K562 (cell line): ENCODE measurements around the gene ANXA1. TPM values are rescaled to one million over a fixed set of nuclear protein-coding genes. Genes with fewer than 3 reads are reported as not detected.

Source experiments
- ATAC-seq: fragments of 200-7000 bp; cut with Tn5 transposase; 3 replicates; pipeline ENCODE4 v1.9.1; 2020; ENCODE audit warnings: moderate library complexity
- BruUV-seq: library from RNA; stranded (reverse); fragments of 400-500 nt; replicated peaks from 2 replicates; lab custom pipeline; 2021; lab: Mats Ljungman, UMichigan
- CTCF ChIA-PET: fragments of 300-600 bp; formaldehyde crosslinking; extraction: SDS; loops from one replicate; lab custom pipeline; 2021; ENCODE audit warnings: low intra/inter-chr PET ratio; lab: Yijun Ruan, JAX
- POLR2A ChIA-PET: fragments of 300-600, 350-650 bp; sonication (Branson Sonifier 250); formaldehyde crosslinking; extraction: SDS; loops from one replicate; lab custom pipeline; 2021; ENCODE audit warnings: antibody characterized with exemption, inconsistent platforms; lab: Yijun Ruan, JAX
- DNase-seq, 4 experiments: peaks; one replicate each; pipeline versions ENCODE4 v3.0.0 to v3.0.0-alpha.2; 2011 to 2018; ENCODE audit warnings: low spot score in 3 of 4, mixed read lengths in 3 of 4; ENCODE audit errors: extremely low read depth in 1 of 4
- FAIRE-seq: peaks from 2 replicates; lab custom pipeline; 2011; peaks lifted over from hg19 to GRCh38; lab: Jason Lieb, UNC
- H2AFZ ChIP-seq: 2 replicates; pipeline ENCODE4 v1.6.0; 2011; ENCODE audit warnings: low read depth, low read length, control low read depth, inconsistent platforms
- H3K27ac ChIP-seq: fragments of 200-600 bp; 3 replicates; pipeline ENCODE4 v1.8.0; 2011; ENCODE audit warnings: low read depth, mild to moderate bottlenecking, control low read depth, inconsistent platforms, low read length, moderate library complexity, mixed read lengths; ENCODE audit errors: extremely low read depth
- H3K27me3 ChIP-seq, 2 experiments: fragments of 300-600 bp in 1 of 2; 2 replicates in 1 of 2; 3 replicates in 1 of 2; pipeline versions ENCODE4 v1.6.0 to v1.8.0; 2011; ENCODE audit warnings: inconsistent platforms in 2 of 2, low read length in 2 of 2, mild to moderate bottlenecking in 1 of 2, mixed read lengths in 1 of 2, moderate library complexity in 1 of 2; ENCODE audit not compliant: control insufficient read depth in 2 of 2, insufficient read depth in 2 of 2
- H3K36me3 ChIP-seq: fragments of 300-600 bp; 3 replicates; pipeline ENCODE4 v1.8.0; 2011; ENCODE audit warnings: mild to moderate bottlenecking, low read length, inconsistent platforms; ENCODE audit not compliant: control insufficient read depth, insufficient read depth
- H3K4me1 ChIP-seq, 2 experiments: fragments of 200-600 bp in 1 of 2; replicated peaks in 1 of 2; 2 replicates in 1 of 2; 3 replicates in 1 of 2; pipeline versions ENCODE4 v1.5.1 to v1.8.0; 2011; ENCODE audit warnings: inconsistent platforms in 2 of 2, low read length in 2 of 2, mild to moderate bottlenecking in 1 of 2, mixed read lengths in 1 of 2, moderate library complexity in 1 of 2; ENCODE audit not compliant: control insufficient read depth in 2 of 2, insufficient read depth in 2 of 2
- H3K4me2 ChIP-seq: 2 replicates; pipeline ENCODE4 v1.6.1; 2011; ENCODE audit warnings: low read length, control low read depth, inconsistent platforms, mixed read lengths; ENCODE audit not compliant: insufficient read depth
- H3K4me3 ChIP-seq: fragments of 200-600 bp; sonication (generic), shearing (Covaris generic); 2 replicates; pipeline ENCODE4 v1.5.1; 2016; ENCODE audit warnings: control low read depth, inconsistent platforms
- H3K79me2 ChIP-seq: fragments of 200-600 bp; 3 replicates; pipeline ENCODE4 v1.8.0; 2011; ENCODE audit warnings: low read length, inconsistent platforms; ENCODE audit not compliant: control insufficient read depth, insufficient read depth
- H3K9ac ChIP-seq, 2 experiments: 2 replicates each; pipeline versions ENCODE4 v1.6.0 to v1.6.1; 2011; ENCODE audit warnings: low read depth in 2 of 2, low read length in 2 of 2, control low read depth in 1 of 2, inconsistent platforms in 1 of 2, mild to moderate bottlenecking in 1 of 2, mixed read lengths in 1 of 2; ENCODE audit not compliant: insufficient read depth in 1 of 2
- H3K9me1 ChIP-seq: one replicate; pipeline ENCODE4 v1.6.0; 2011; ENCODE audit warnings: inconsistent platforms, mild to moderate bottlenecking, low read length, moderate library complexity; ENCODE audit not compliant: control insufficient read depth, insufficient read depth
- H3K9me3 ChIP-seq: replicated peaks from 2 replicates; pipeline ENCODE4 v1.5.1; 2011; ENCODE audit warnings: low read depth, low read length, inconsistent platforms; ENCODE audit not compliant: control insufficient read depth, insufficient read depth
- H4K20me1 ChIP-seq: replicated peaks from 2 replicates; pipeline ENCODE4 v1.6.1; 2011; ENCODE audit warnings: low read length, inconsistent platforms, mixed read lengths; ENCODE audit not compliant: control insufficient read depth, insufficient read depth
- ATF3 ChIP-seq, 2 experiments: fragments of 450-650 bp in 1 of 2; sonication (generic) in 1 of 2; formaldehyde crosslinking in 1 of 2; IDR thresholded peaks in 1 of 2; conservative IDR thresholded peaks in 1 of 2; 2 replicates each; pipeline versions ENCODE4 v1.6.1 to v1.8.1; 2016 to 2023; ENCODE audit warnings: mild to moderate bottlenecking in 2 of 2, moderate library complexity in 2 of 2, inconsistent platforms in 1 of 2, missing genetic modification reagents in 1 of 2
- ATF7 ChIP-seq: fragments of 450-650 bp; IDR thresholded peaks from 2 replicates; pipeline ENCODE4 v1.7.1; 2014; ENCODE audit warnings: mild to moderate bottlenecking, moderate library complexity
- CREM ChIP-seq: IDR thresholded peaks from 2 replicates; pipeline ENCODE4 v1.6.1; 2014; ENCODE audit warnings: antibody characterized with exemption, low read depth
- EHMT2 ChIP-seq: fragments of 450-650 bp; IDR thresholded peaks from 2 replicates; pipeline ENCODE4 v1.6.1; 2018; ENCODE audit warnings: antibody characterized with exemption
- FOSL1 ChIP-seq: fragments of 200-800 bp; sonication (Bioruptor generic); conservative IDR thresholded peaks from 2 replicates; pipeline ENCODE4 v1.6.1; 2016; ENCODE audit warnings: missing genetic modification characterization, missing compliant biosample characterization
- FOXO4 ChIP-seq: fragments of 450-650 bp; formaldehyde crosslinking; IDR thresholded peaks from 2 replicates; pipeline ENCODE4 v1.4.0; 2020; ENCODE audit warnings: mild to moderate bottlenecking, moderate library complexity
- HDAC3 ChIP-seq: fragments of 450-650 bp; IDR thresholded peaks from 2 replicates; pipeline ENCODE4 v1.6.1; 2018; ENCODE audit warnings: borderline replicate concordance, mild to moderate bottlenecking, moderate library complexity; ENCODE audit not compliant: partially characterized antibody
- HOXB6 ChIP-seq: fragments of 250-450 bp; sonication (Bioruptor Pico); IDR thresholded peaks from 2 replicates; pipeline ENCODE4 v1.5.1; 2022; ENCODE audit warnings: mild to moderate bottlenecking, borderline replicate concordance
- HSF4 ChIP-seq: fragments of 250-450 bp; sonication (Bioruptor Pico); IDR thresholded peaks from 2 replicates; pipeline ENCODE4 v2.1.2; 2022; ENCODE audit warnings: mild to moderate bottlenecking, moderate library complexity, borderline replicate concordance
- KDM5B ChIP-seq: fragments of 200-600 bp; sonication (generic); IDR thresholded peaks from 2 replicates; pipeline ENCODE4 v1.6.1; 2012; ENCODE audit warnings: low read depth, mild to moderate bottlenecking, moderate library complexity, low read length, control low read depth, inconsistent platforms; ENCODE audit not compliant: insufficient replicate concordance
- KHSRP ChIP-seq: fragments of 450-650 bp; IDR thresholded peaks from 2 replicates; pipeline ENCODE4 v1.6.1; 2017
- L3MBTL2 ChIP-seq: fragments of 450-650 bp; IDR thresholded peaks from 2 replicates; pipeline ENCODE4 v1.6.1; 2016; ENCODE audit warnings: mild to moderate bottlenecking, moderate library complexity
- NCOR1 ChIP-seq: fragments of 450-650 bp; IDR thresholded peaks from 2 replicates; pipeline ENCODE4 v1.6.1; 2016; ENCODE audit warnings: mild to moderate bottlenecking, moderate library complexity
- RHOXF2B ChIP-seq: fragments of 250-450 bp; sonication (Bioruptor Pico); conservative IDR thresholded peaks from 2 replicates; pipeline ENCODE4 v1.5.1; 2021
- SETDB1 ChIP-seq: IDR thresholded peaks from one replicate; pipeline ENCODE4 v1.6.1; 2012; ENCODE audit warnings: low read length, control low read depth, inconsistent platforms
- ZBED1 ChIP-seq: IDR thresholded peaks from 2 replicates; pipeline ENCODE4 v1.6.1; 2014
- ZNF134 ChIP-seq: fragments of 250-450 bp; sonication (Bioruptor Pico); conservative IDR thresholded peaks from 2 replicates; pipeline ENCODE4 v1.4.0; 2020
- ZNF140 ChIP-seq: fragments of 250-450 bp; sonication (Bioruptor Pico); IDR thresholded peaks from 2 replicates; pipeline ENCODE4 v1.8.0; 2021; ENCODE audit warnings: moderate library complexity, mild to moderate bottlenecking, inconsistent platforms
- WGBS: fragments of 100-300 bp; shearing (Covaris generic); methylation state at CpG from one replicate; pipeline ENCODE4 v1.1.6; 2016; ENCODE audit warnings: low coverage, mixed read lengths; ENCODE audit not compliant: insufficient coverage; ENCODE audit errors: missing lambda C conversion rate; 5-methylcytosine and 5-hydroxymethylcytosine counted together
- in situ Hi-C: fragments of 300-500 bp; cut with MboI; formaldehyde crosslinking; loops from 4 replicates; pipeline ENCODE4 v1.15.0; 2018; ENCODE audit warnings: inconsistent platforms, mixed read lengths
- intact Hi-C: fragments of 100-400 bp; cut with micrococcal nuclease; formaldehyde crosslinking; loops from 2 replicates; pipeline ENCODE4 v1.14.2; 2022
- polyA plus RNA-seq, 8 experiments: library from polyadenylated mRNA; depleted of rRNA in 4 of 8; stranded (reverse) in 5 of 8; unstranded in 3 of 8; fragments of >200 nt; fragmentation: Nextera tagmentation in 2 of 8; fragmentation: Illumina TruSeq in 1 of 8; extraction: Ambion mirVana in 2 of 8; extraction: Trizol in 1 of 8; gene quantifications; 2 replicates each; pipeline versions ENCODE4 v1.2.1 to v1.2.3, GENCODE V29; 2011 to 2014; ENCODE audit warnings: inconsistent platforms in 1 of 8, missing spikeins in 1 of 8
- total RNA-seq, 7 experiments: library from RNA; depleted of rRNA in 6 of 7; stranded (reverse); fragments of >200 nt in 6 of 7; fragmentation: Illumina TruSeq in 2 of 7; extraction: Trizol in 2 of 7; gene quantifications; 2 replicates each; pipeline versions ENCODE4 v1.2.1 to v1.2.3, GENCODE V29; 2011 to 2021; ENCODE audit warnings: low replicate concordance in 1 of 7
- TF ChIP-seq, protein P1 (sequence below): fragments of 450-650 bp; formaldehyde crosslinking; IDR thresholded peaks from 2 replicates; pipeline ENCODE4 v1.4.0; 2020; ENCODE audit warnings: mild to moderate bottlenecking, mixed read lengths

The ANXA1 gene
- total and polyA plus RNA-seq, 9 of the 15 experiments (the other 6 are each of a cell fraction or from before 2014, with no cell fraction given), result 406 to 1,298 (median 620) TPM

- TF ChIP-seq EHMT2, result no peak
- TF ChIP-seq HOXB6 (CRISPR knock-in tag), result no peak
- no peak for TF ChIP-seq ZNF140 (CRISPR knock-in tag)
- no peak for TF ChIP-seq HSF4
- TF ChIP-seq KDM5B, result no peak
- no peak for TF ChIP-seq RHOXF2B (CRISPR knock-in tag)
These were observed 16.3 kb upstream of the ANXA1 start (continued) for GRCh38 chr9:73135394-73135793.

DNA sequence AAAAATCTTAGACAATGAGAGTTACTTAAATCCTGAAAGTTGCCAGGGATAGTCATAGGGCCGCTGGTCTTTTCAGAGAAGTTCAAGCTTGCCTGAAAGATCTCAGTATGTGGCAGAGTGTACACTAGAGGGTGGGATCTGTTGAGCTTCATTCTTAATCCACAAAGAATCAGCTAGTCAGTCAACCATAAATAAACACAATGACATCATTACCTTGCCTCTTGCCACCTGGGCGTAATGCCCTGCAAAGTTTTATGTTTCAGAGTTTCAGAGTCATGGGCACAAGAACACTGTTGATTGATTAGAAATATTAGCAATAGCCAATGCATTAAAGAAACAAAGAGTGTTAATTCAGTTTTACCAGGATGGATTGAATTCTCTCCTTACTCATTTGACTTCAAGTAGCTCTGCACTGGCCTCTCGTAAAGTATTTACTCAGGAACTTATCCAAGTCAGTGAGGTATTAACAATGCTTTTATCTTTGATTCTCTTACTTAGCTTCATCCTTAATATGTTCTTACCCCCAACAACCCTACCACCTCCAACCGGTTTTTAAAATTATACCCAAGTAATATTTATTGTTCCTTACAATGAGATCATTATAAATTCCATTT is 14.3 kb upstream of the ANXA1 start:
- Histone ChIP-seq H3K9me1 (no peaks in the 10 kb centered on the region), H3K36me3 (no peaks in the 10 kb centered on the region), H3K27me3 (no peaks in the 10 kb centered on the region), H3K9me3 (no peaks in the 10 kb centered on the region), H3K4me3 (no peak overlapping the region), H3K4me2 (no peak overlapping the region; the same call in 1 of the 2 replicates), H2AFZ (peak overlapping the region; percentile 52), H3K79me2 (no peaks in the 10 kb centered on the region), H3K27ac (no peak overlapping the region), H3K9ac (no peak overlapping the region), H3K4me1 (peaks cover 0 to 6% of the 10 kb centered on the region in 2 experiments; a peak in 3 of 5 replicates), H4K20me1 (no peaks in the 10 kb centered on the region)
- in situ Hi-C loops, result no loop called here
- FAIRE-seq (no peak), ATAC-seq (peak; percentile 73), DNase-seq (no peak)
- CTCF ChIA-PET, result no interaction called here
- 37% methylated on average over 4 of the region's 4 CpGs for WGBS
- POLR2A ChIA-PET, result interaction anchor here (1.0 to 1.5 kb wide), 4 partner anchors 9 to 108 kb away, joined by 3 to 5 read pairs (median 4); no protein-coding TSS in a partner anchor
- intact Hi-C loops, result no loop called here
- no TSS peak for BruUV-seq
- peak; percentile 72 for TF ChIP-seq ATF3 (IDR thresholded peaks at IDR 0.05)
- TF ChIP-seq ATF3 (CRISPR knock-in tag; conservative IDR thresholded peaks at IDR 0.05), result no peak
- TF ChIP-seq SETDB1, result no peak
- no peak for TF ChIP-seq KHSRP
- TF ChIP-seq NCOR1, result no peak
- TF ChIP-seq FOXO4, result no peak
- TF ChIP-seq ZNF134, result no peak
- no peak for TF ChIP-seq HDAC3
- TF ChIP-seq, protein P1, sequence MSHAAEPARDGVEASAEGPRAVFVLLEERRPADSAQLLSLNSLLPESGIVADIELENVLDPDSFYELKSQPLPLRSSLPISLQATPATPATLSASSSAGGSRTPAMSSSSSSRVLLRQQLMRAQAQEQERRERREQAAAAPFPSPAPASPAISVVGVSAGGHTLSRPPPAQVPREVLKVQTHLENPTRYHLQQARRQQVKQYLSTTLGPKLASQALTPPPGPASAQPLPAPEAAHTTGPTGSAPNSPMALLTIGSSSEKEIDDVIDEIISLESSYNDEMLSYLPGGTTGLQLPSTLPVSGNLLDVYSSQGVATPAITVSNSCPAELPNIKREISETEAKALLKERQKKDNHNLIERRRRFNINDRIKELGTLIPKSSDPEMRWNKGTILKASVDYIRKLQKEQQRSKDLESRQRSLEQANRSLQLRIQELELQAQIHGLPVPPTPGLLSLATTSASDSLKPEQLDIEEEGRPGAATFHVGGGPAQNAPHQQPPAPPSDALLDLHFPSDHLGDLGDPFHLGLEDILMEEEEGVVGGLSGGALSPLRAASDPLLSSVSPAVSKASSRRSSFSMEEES (CRISPR knock-in tag), result no peak
- TF ChIP-seq CREM, result 0 out of 2 replicates have a peak, but pooled peaks have one; percentile 8
- no peak for TF ChIP-seq L3MBTL2
- peak; percentile 92 for TF ChIP-seq ATF7
- TF ChIP-seq FOSL1, result 0 out of 2 replicates have a peak, but pooled peaks have one; percentile 17
- no peak for TF ChIP-seq ZBED1
